Cardiac muscle cell (in vitro differentiated cells and primary cell): ENCODE measurements around the gene ATP10D. TPM values are rescaled to one million over a fixed set of nuclear protein-coding genes. Genes with fewer than 3 reads are reported as not detected.

Experiments used
- DNase-seq, 2 donors: peaks; one replicate each; pipeline versions ENCODE4 v3.0.0 to v3.0.0-alpha.2; 2010 to 2017; ENCODE audit warnings: low read depth in 1 of 2, low spot score in 1 of 2
- H3K27ac ChIP-seq: fragments of 200-600 bp; sonication (generic); 2 replicates; pipeline ENCODE4 v1.5.1; 2016
- H3K27me3 ChIP-seq: fragments of 200-600 bp; sonication (generic); 2 replicates; pipeline ENCODE4 v1.6.0; 2016; ENCODE audit warnings: control low read depth
- H3K36me3 ChIP-seq: fragments of 200-600 bp; sonication (generic); 2 replicates; pipeline ENCODE4 v1.5.1; 2016; ENCODE audit warnings: control low read depth
- H3K4me1 ChIP-seq: fragments of 200-600 bp; sonication (generic); 2 replicates; pipeline ENCODE4 v1.8.1; 2017; ENCODE audit warnings: low read depth, mild to moderate bottlenecking, mixed run types
- H3K4me3 ChIP-seq: fragments of 200-600 bp; sonication (generic); 2 replicates; pipeline ENCODE4 v1.5.1; 2016; ENCODE audit warnings: mild to moderate bottlenecking
- H3K9me3 ChIP-seq: fragments of 200-600 bp; sonication (generic); 2 replicates; pipeline ENCODE4 v1.5.1; 2017; ENCODE audit warnings: low read depth, mild to moderate bottlenecking, control low read depth
- polyA plus RNA-seq: library from polyadenylated mRNA; unstranded; fragments of >200 nt; fragmentation: Nextera tagmentation; extraction: Ambion mirVana; gene quantifications from 2 replicates; pipeline ENCODE4 v1.2.1, GENCODE V29; 2016
- total RNA-seq: library from RNA; depleted of rRNA; stranded (reverse); fragments of >200 nt; gene quantifications from 2 replicates; pipeline ENCODE4 v1.2.3, GENCODE V29; 2016
- TF ChIP-seq, protein P1 (sequence below): IDR thresholded peaks from 2 replicates; pipeline ENCODE4 v1.5.1; 2012; ENCODE audit warnings: low read depth, mild to moderate bottlenecking, low read length

Gene ATP10D
- total and polyA plus RNA-seq, 2 experiments from 2014 or later: 5.5 to 7.7 TPM

DNA sequence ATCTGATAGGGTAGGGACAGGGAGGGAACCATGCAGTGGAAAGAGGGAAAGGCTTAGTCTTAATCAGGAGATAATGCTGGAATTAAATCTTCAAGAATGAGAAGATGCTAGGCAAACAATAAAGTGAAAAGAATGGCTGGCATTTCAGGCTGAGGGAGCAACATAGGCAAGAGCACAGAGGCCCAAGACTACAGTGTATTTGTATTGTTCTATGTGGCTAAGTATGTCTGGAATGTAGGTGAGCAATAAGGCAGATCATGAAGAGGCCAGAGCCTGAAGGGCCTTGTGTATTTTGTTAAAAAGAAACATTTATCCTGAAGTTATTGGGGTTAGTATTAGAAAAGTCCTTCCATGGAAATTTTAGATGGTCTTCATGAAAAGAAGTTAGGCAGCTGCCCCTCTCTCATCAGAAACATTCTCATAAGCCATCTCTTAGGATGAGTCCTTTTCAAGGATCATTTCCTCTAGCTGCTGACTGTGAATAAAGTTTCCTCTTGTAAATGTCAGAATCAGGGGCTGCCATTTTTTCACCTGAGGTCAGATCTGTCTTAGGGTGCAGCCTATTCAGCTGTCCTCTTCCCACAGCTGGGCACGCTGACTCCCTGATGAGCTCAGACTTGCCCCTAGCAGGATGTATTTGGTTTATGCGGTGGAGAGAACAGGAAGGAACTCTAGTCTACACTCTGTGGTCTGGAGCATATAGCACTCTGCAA lies 46.3 kb downstream of the ATP10D start:
- Histone ChIP-seq H3K4me3 (no peak overlapping the region), H3K9me3 (no peaks in the 10 kb centered on the region), H3K27ac (no peak overlapping the region), H3K36me3 (no peaks in the 10 kb centered on the region), H3K27me3 (no peaks in the 10 kb centered on the region), H3K4me1 (no peaks in the 10 kb centered on the region)
- peak in 1 of 2 donors; percentile 84 for DNase-seq
- TF ChIP-seq, protein P1, sequence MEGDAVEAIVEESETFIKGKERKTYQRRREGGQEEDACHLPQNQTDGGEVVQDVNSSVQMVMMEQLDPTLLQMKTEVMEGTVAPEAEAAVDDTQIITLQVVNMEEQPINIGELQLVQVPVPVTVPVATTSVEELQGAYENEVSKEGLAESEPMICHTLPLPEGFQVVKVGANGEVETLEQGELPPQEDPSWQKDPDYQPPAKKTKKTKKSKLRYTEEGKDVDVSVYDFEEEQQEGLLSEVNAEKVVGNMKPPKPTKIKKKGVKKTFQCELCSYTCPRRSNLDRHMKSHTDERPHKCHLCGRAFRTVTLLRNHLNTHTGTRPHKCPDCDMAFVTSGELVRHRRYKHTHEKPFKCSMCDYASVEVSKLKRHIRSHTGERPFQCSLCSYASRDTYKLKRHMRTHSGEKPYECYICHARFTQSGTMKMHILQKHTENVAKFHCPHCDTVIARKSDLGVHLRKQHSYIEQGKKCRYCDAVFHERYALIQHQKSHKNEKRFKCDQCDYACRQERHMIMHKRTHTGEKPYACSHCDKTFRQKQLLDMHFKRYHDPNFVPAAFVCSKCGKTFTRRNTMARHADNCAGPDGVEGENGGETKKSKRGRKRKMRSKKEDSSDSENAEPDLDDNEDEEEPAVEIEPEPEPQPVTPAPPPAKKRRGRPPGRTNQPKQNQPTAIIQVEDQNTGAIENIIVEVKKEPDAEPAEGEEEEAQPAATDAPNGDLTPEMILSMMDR: no peak

DNA sequence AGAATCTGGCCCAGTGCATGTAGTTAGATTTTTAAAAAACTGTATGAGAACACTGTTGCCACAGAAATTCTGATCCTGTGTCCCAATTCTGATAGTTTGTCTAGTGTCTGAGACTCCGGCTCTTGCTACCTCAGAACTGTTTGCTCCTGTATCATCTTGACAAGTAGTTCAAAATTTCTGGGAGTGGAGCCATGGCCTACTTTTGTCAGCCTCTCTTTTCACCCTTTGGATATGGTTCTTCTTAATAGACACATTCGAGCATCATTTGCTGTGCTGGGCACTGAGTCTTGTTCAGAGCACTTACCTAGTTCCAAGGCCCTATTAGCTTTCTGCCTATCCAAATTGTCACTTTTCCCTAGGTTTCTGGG lies 46.9 kb downstream of the ATP10D start:
- H3K9me3 ChIP-seq: no peaks in the 10 kb centered on the region
- H3K4me1 ChIP-seq: no peaks in the 10 kb centered on the region
- TF ChIP-seq, protein P1: no peak
- no peak overlapping the region for H3K27ac ChIP-seq
- H3K36me3 ChIP-seq: no peaks in the 10 kb centered on the region
- no peak overlapping the region for H3K4me3 ChIP-seq
- H3K27me3 ChIP-seq: no peaks in the 10 kb centered on the region
- DNase-seq: no peak

DNA sequence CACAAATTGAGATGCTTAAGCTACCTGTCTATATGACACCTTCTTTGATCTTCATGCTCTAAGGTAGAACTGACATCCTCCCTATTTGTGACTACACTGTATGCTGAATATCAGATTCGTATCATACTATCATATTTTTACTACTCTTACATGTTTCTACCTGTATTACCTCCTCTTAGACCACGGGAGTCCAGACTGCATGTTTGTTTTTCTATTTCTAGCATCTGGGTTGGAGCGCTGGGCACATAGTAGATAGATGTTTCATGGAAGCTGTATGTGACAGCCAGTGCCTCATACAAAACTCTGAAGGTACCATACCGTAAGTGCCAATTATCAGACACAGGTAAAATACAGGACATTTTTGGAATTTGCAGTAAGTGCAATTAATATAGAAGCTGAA lies 47.6 kb downstream of the ATP10D start:
- H3K27ac ChIP-seq: no peak overlapping the region
- no peaks in the 10 kb centered on the region for H3K9me3 ChIP-seq
- no peak for DNase-seq
- no peaks in the 10 kb centered on the region for H3K4me1 ChIP-seq
- no peaks in the 10 kb centered on the region for H3K27me3 ChIP-seq
- no peaks in the 10 kb centered on the region for H3K36me3 ChIP-seq
- TF ChIP-seq, protein P1: no peak
- H3K4me3 ChIP-seq: no peak overlapping the region

DNA sequence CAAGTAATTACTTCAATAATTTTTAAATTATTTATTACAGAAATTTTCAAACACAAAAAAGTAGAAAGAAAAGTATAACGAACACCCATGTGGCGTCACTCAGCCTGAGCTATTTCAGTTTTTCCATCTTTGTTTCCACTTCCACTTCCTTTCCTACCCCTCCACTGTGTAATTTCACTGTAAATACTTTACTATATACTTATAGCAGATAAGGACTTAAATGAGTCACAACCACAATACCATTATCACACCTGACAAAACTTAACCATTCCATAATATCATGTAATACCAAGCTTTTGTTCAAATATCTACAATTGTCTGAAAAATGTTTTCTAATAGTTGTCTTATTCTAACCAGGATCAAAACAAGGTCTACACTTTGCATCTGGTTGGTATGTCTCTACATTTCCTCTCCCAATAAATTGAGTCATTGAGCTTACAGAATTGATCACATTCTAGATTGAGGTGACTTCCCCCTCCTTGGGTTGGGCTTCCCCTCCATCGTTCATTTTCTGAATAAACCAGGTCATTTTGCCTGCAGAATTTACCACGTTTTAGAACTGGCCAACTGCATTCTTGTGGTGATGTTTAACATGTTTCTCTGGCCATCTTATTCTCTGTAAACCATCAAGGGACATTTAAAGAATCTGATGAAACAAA lies 48.7 kb downstream of the ATP10D start:
- H3K27ac ChIP-seq: no peak overlapping the region
- H3K4me1 ChIP-seq: no peaks in the 10 kb centered on the region

DNA sequence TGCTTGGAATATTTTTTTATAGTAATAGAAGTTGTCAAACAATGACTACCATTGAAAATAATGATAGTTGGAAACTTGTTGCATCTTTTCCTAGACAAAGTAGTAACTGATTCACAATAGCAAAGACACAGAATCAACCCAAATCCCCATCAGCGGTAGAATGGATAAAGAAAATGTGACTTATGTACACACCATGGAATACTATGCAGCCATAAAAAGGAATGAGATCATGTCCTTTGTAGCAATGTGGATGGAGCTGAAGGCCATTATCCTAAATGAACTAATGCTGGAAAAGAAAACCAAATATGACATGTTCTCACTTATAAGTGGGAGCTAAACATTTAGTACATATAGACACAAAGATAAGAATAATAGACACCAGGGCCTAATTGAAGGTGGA lies 49.7 kb downstream of the ATP10D start:
- DNase-seq: no peak
- Histone ChIP-seq H3K36me3 (no peaks in the 10 kb centered on the region), H3K4me1 (no peaks in the 10 kb centered on the region), H3K9me3 (no peaks in the 10 kb centered on the region), H3K27me3 (no peaks in the 10 kb centered on the region), H3K27ac (no peak overlapping the region), H3K4me3 (no peak overlapping the region)
- TF ChIP-seq, protein P1: no peak

More for the DNA sequence above, 48.7 kb downstream of the ATP10D start:
- Histone ChIP-seq H3K9me3 (no peaks in the 10 kb centered on the region), H3K27me3 (no peaks in the 10 kb centered on the region), H3K4me3 (no peak overlapping the region), H3K36me3 (no peaks in the 10 kb centered on the region)
- TF ChIP-seq, protein P1: no peak
- no peak for DNase-seq
